Thyroid gland (tissue), 4 donors: ENCODE measurements around the gene NUDT4.

ENCODE experiments used
- POLR2A ChIP-seq, 2 donors: fragments of 450-650 bp; IDR thresholded peaks; one replicate each; pipeline ENCODE4 v1.6.1; 2017; ENCODE audit warnings: antibody characterized with exemption in 2 of 2, mild to moderate bottlenecking in 2 of 2, moderate library complexity in 1 of 2
- TF ChIP-seq, protein P1 (sequence below), 6 experiments: fragments of 200-600 bp in 3 of 6; fragments of 450-650 bp in 3 of 6; sonication (generic) in 3 of 6; IDR thresholded peaks; one replicate each; pipeline ENCODE4 v1.5.1; 2016 to 2019; ENCODE audit warnings: antibody characterized with exemption in 6 of 6, mild to moderate bottlenecking in 2 of 6, inconsistent platforms in 1 of 6, moderate library complexity in 1 of 6

DNA sequence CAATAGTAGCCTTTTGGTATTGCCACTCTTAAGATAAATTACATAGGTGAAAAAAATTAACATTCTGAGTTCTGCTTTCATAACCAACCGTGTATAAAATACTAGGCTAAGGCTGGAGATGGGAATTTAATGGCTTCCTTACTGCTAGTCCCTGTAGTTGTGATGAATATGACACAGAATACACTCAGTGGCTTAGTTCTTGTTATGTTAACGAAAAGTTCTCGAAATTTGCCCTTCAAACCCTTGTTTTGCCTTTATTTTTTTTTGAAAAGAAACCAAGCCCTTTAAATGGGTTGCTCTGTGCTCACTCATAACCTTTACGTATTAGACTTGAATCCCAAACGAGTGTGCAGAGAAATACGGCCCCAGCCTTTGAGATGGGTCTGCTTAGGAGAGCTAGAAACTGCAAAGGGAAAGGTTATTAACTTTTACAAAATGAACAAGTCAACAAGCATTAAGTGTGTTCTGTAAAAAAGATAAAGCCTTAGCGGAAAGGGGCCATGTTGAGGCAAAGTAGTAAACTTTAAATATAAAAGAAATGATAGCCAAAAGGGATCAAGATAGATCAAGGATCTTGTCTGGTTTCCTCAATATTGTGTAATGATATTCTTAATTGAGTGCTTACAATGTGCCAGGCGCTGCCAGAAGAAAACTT, 1.7 kb downstream of the NUDT4 start:
- TF ChIP-seq, protein P1, sequence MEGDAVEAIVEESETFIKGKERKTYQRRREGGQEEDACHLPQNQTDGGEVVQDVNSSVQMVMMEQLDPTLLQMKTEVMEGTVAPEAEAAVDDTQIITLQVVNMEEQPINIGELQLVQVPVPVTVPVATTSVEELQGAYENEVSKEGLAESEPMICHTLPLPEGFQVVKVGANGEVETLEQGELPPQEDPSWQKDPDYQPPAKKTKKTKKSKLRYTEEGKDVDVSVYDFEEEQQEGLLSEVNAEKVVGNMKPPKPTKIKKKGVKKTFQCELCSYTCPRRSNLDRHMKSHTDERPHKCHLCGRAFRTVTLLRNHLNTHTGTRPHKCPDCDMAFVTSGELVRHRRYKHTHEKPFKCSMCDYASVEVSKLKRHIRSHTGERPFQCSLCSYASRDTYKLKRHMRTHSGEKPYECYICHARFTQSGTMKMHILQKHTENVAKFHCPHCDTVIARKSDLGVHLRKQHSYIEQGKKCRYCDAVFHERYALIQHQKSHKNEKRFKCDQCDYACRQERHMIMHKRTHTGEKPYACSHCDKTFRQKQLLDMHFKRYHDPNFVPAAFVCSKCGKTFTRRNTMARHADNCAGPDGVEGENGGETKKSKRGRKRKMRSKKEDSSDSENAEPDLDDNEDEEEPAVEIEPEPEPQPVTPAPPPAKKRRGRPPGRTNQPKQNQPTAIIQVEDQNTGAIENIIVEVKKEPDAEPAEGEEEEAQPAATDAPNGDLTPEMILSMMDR (IDR thresholded peaks at IDR 0.05): no peak
- TF ChIP-seq POLR2A (IDR thresholded peaks at IDR 0.05): no peak
